ENCODE results near the gene PAPPA2. TPM values are rescaled to one million over a fixed set of nuclear protein-coding genes. Genes with fewer than 3 reads are reported as not detected.
"Not testable (repeated sequence)": the region's sequence is repeated elsewhere in the genome, so short reads cannot be mapped to it uniquely, and the experiment has no call there.

Gene PAPPA2
- total RNA-seq, 1 donor from 2014 or later, result 1.4 TPM

DNA sequence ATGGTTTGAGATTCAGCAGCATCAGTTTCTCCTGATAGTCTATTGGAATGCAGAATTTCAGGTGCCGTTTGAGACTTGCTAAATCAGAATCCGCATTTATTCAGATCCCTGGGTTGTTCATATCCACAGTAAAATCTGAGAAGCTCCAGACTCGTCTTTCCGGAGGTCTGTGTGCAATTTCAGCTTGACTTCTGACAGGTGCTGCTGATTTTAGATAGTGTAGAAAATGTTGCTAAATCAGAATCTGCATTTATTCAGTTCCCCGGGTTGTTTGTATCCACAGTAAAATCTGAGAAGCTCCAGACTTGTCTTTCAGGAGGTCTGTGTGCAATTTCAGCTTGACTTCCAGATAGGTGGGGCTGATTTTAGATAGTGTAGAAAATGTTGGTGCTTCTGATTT, 113.7 kb downstream of the PAPPA2 start:
- no peak for DNase-seq (ENCODE audit: low spot score)
- intact Hi-C loops (cut with DNase I), result loop anchor here (5.0 kb wide), 1 partner anchor 61 kb away; no protein-coding TSS in a partner anchor

DNA sequence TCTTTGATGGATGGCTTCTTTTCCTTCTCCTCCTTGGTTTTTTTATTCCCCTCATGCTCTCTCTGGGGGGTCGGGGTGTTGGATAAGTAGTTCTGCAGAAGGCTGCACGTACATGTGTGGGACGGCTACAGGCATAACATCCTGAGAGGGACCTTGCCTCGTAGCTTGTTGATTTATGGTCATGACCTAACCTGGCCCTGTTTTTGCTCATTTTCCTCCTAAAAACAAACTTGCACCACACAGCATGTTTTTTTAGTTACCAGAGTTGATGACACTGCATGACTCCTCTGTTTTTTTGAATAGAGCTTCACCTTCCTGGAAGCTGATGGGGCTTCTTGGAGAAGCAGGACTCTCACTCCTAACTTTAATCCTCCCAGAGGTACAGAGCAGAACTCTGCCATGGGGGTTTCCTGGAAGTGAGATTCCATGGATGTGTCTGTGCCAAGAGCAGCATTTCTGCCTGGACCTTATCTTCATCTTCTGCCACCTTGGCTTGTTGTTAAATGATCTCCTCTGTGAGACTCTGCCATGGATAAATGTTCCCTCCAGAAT, 114.7 kb downstream of the PAPPA2 start:
- DNase-seq (ENCODE audit: low spot score), result no peak
- intact Hi-C loops (cut with DNase I), result loop anchor here (5.0 kb wide), 1 partner anchor 60 kb away; no protein-coding TSS in a partner anchor

DNA sequence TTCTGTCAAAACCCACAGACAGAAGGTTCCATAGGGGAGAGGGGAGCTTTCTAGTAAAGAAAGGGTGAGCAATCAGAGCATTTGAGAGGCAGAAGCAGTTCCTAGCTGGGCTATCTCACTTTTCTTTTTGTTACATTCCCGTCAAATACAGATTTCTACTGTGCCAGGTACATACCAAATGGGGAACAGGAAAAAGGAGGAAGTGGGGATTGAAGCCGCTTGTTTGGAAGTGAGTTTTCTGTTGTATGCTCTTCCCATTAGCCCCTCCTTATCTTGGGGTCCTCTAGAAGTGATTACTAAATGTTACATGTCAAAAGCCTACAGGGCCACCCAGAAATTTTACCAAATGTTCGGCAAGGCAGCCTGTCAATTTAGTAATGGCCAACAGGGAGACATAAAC, 116.1 kb downstream of the PAPPA2 start:
- DNase-seq (ENCODE audit: low spot score), result no peak
- intact Hi-C loops (cut with DNase I), result loop anchor here (5.0 kb wide), 1 partner anchor 58 kb away; no protein-coding TSS in a partner anchor

DNA sequence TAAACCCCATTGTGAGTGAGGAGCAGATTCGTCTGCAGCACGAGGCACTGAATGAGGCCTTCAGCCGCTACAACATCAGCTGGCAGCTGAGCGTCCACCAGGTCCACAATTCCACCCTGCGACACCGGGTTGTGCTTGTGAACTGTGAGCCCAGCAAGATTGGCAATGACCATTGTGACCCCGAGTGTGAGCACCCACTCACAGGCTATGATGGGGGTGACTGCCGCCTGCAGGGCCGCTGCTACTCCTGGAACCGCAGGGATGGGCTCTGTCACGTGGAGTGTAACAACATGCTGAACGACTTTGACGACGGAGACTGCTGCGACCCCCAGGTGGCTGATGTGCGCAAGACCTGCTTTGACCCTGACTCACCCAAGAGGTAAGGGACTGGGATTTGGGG, 132.2 kb downstream of the PAPPA2 start:
- DNase-seq (ENCODE audit: low spot score), result no peak
- intact Hi-C loops (cut with DNase I), result no loop called here

DNA sequence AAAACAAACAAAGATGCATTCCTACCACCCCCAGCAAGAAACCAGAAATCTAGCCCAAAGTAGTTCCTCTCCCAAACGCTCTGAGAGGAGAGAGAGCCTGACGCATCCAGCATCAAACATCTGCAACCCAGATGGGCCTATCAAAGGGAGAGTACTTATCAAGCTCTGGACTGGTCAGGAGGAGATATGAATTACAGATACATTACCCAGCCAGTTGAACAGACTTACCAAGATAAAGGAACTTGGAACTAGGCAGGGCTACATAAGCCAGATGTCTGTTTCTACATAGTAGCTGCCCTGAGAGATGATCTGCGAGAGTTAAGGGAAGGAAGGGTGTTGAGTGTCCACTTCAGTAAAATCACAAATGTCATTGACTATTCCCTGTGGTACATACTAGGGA, 138.4 kb downstream of the PAPPA2 start:
- no peak for DNase-seq (ENCODE audit: low spot score)
- intact Hi-C loops (cut with DNase I), result no loop called here

DNA sequence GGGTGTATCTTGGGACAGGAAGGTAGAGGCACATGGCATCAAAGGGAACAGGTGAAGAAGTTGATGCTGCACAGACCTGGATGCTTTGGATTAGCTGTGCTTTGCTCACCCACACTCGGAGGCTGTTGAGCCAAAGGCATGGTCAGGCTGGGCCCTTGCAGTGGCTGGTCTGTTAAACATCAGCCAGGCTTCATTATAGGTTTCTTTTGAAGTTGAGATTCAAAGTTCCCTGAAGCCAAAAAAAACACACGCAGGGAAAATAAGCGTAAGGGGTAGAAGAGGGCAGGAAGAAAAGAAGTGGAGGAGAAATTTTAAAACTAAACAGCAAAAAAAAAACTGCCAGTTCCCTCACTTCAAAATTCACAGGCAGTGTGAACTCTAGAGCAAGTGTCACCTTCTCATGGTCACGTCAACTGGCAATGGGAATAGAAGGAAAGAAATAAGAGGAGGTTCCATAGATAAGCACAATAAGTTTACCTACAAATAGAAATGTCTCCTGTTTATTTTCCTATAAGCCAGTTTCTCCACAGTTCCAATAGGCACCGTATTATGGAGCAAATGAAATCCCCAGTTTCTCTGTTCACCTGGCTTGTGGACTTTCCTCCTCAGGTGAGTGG, 139.5 kb downstream of the PAPPA2 start:
- intact Hi-C loops (cut with DNase I), result no loop called here
- no peak for DNase-seq (ENCODE audit: low spot score)

DNA sequence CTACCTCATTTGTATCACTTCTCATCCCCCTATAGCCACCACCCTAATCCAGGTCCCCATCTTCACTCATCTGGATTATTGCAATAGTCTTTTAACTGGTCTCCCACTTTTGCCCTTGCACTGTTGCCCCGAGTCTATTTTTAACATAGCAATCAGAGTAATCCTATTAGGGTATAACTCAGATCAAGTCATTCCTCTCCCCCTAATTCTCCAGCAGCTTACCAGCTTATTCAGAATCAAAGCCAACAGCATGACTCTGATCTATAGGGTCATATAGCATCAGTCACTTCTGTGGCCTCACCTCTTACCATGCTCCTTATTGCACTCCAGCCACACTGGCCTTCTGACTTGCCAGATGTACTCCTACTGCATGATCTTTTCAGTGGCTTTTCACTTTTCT, 140.7 kb downstream of the PAPPA2 start:
- intact Hi-C loops (cut with DNase I), result no loop called here
- no peak for DNase-seq (ENCODE audit: low spot score)

DNA sequence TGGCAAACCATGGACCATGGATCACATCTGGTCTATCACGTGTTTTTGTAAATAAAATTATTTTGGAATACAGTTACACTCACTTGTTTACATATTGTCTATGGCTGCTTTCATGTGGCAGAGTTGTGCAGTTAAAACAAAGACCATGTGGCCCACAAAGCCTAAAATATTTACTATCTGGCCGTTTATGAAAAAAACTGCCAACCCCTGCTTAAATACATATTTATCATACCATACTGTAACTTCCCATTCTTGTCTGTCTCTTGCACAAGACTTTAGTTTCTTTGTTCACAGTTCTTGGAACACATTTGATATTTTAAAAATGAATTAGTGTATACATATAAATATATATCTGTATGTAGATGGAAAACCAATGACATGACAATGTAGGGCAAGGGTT, 141.5 kb downstream of the PAPPA2 start:
- no peak for DNase-seq (ENCODE audit: low spot score)
- intact Hi-C loops (cut with DNase I), result no loop called here

DNA sequence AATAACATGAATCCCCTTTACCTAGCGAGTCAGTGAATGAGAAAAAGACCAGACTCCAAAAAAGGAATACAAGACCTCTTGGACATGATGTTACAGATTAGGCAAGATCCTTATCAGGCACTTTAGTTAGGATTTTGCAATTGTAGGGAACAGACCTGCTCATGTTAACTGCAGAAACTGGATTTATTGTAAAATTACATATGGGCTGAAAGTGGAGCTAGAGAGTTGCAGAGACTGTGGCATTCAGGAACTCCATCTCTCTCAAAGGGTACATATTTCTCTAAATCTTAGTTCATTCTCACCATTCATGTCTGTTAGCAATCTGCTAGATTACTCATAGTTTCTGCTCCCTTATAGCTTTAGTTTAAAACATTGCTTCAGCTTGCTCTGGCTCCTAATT, 142.2 kb downstream of the PAPPA2 start:
- intact Hi-C loops (cut with DNase I), result no loop called here

DNA sequence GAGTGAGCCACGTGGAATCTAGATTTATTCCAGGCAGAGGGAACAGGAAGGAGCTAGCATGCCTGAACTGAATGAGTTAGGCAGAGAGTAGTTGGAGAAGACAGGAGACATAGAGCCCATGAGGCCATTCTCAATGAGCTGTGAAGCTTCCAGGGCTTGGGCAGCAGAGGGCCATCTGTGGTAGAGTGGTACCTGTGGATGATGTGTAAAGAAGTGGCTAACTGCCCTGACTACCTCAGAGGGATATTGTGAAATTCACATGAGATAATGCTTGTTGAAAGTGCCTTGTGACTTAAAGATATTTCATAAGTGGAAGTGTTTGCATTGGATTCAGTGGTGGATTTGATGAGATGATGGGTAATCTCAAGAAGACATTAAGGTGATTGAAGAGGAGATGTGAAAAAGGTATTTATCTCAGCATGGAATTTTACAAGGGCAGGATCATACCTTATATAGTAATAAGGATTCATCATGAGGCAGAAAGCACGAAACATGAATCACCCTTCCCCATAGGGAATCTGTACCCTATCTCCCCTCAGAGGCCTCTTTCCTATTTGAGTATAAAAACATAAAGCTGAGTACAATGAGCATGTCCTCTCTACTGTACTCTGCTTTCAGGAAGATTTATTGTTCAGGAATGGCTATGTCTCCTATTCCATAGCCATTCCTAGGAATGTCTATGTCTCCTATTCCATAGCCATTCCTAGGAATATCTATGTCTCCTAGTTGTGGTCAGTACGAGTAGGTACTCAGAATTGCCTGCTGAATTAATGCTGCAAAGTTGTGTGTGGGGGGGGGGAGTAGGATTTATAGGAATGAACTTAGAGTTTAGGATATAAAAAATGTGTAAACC, 146.8 kb downstream of the PAPPA2 start:
- DNase-seq (ENCODE audit: low spot score), result no peak
- intact Hi-C loops (cut with DNase I), result no loop called here

More for the DNA sequence above, 142.2 kb downstream of the PAPPA2 start:
- no peak for DNase-seq (ENCODE audit: low spot score)

DNA sequence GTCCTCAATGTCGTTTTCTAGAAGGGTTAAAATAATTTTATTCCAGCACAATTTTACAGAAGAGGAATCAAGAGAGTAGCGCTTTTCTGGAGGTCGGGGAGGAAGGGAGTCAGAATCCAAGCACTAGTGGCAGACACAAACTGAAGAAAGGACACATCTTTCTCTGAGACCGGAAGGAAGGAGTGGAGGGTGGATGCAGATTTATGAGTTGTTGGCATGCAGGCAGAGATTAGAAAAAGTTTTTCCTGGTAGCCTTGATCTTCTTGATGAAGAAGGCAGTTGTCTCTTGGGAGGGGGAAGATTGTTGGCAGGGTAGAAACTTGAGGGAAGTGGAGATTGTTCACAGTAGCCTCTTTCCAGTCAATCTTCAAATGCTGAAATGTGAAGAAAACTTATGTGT, 149.8 kb downstream of the PAPPA2 start:
- no peak for DNase-seq (ENCODE audit: low spot score)
- intact Hi-C loops (cut with DNase I), result no loop called here

DNA sequence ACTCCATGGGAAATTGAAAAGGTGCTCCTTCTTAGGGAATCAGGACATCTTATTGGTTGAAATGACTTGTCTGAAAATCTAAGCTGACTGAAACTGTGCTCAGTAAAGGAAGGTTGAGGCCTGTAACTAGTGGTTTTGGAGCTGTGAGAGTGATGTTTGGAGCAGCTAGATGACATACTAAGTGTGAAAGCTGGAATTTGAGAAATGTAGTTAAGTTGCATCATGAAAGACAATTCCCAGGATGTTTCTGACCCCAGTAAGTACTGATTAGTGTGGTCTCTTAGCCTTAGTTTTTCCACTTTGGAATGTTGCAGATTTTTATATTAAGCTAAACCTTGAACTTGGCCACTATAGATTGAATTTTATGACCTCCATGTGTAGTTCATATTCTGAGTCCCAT, 154.9 kb downstream of the PAPPA2 start:
- intact Hi-C loops (cut with DNase I), result no loop called here
- DNase-seq (ENCODE audit: low spot score), result no peak

DNA sequence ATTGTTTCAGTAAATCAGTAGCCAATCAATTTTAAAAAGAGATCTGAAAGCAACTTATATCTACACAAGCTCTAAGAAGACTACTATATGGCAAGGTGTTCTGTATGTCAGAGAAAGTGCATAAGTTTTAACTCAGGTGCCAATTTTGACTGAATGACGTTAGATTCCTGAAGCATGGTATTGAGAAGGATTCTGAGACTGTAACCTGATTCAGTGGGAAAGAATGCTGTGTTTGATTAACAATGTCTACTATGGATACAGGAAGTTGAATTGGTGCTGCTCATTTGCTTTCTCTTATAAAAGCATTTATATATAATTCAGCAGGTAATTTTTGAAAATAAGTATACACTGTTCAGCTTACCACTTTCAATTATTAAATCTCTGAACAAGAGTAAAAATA, 156.3 kb downstream of the PAPPA2 start:
- DNase-seq (ENCODE audit: low spot score), result no peak
- intact Hi-C loops (cut with DNase I), result no loop called here

DNA sequence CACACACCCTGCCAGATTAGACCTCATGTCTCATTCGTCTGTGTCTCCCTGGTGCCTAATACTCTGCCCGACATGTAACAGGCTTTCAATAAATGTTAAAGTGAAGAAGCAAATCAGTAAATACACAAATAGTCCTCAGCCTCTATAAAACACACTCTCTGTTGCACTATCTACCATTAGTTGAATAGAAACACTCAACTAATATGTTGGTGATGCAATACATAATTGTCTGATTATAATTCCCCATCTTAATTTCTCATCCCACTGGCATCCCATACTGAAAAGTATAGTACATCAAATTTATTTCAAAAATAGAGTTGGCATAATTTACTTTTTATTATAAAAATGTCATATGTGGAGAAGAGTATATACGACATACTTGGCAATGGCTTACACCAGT, 162.4 kb downstream of the PAPPA2 start:
- intact Hi-C loops (cut with DNase I), result no loop called here
- no peak for DNase-seq (ENCODE audit: low spot score)

DNA sequence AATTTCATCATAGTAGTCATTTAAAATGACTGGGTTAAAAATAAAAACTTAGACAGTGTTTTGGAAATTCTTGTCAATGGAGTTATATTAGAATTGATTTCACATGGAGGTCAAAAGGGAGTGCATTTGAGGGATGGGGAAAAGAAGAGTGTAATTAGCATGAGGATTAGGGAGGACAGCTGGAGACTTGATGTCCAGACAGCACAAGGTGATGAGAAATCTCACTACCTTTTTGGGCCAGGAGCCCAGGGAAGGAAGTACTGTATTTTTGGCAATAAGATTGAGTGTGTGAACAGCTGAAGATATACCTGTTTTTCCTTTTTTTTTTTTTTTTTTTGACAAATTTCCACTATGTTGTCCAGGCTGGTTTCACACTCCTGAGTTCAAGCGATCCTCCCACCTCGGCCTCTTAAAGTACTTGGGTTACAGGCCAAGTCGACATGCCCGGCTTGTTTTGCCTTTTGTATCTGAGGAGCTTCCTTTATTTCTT, 163.6 kb downstream of the PAPPA2 start:
- intact Hi-C loops (cut with DNase I), result no loop called here

DNA sequence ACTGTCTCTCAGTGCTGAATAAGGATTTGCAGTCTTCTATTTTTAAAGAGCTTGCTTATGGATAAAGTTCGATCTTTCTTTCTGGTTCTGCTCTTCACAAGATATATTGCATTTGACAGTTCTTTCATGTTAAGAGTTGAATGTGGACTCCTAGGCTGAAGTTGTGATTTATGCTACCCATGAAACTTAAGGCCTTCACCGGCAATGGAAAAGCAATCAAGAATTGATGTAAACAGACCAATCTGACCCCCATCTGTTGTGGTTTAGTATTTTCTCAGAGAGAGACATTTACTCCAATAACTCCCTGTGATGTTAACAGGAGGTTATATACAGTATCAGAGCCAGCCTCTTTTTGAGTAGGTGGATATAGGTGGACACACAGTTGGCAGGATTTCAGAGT, 165.8 kb downstream of the PAPPA2 start:
- intact Hi-C loops (cut with DNase I), result no loop called here
- DNase-seq (ENCODE audit: low spot score), result no peak

More for the DNA sequence above, 163.6 kb downstream of the PAPPA2 start:
- no peak for DNase-seq (ENCODE audit: low spot score)

DNA sequence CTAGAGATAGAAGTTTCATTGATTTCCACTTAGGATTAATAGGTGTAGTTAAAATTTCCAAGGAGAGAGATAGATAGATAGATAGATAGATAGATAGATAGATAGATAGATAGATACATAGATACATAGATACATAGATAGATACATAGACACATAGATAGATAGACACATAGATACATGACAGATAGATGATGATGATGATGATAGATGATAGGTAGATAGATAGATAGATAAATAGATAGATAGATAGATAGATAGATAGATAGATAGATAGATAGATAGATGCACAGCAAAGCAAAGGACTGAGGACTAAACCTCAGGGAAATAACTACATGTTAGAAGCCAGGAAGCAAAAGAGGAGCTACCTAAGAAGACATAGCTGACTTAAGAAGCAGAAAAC, 171.8 kb downstream of the PAPPA2 start:
- intact Hi-C loops (cut with DNase I), result loop anchor here (5.0 kb wide), 1 partner anchor 57 kb away; no protein-coding TSS in a partner anchor
- not testable (repeated sequence) for DNase-seq (ENCODE audit: low spot score)

DNA sequence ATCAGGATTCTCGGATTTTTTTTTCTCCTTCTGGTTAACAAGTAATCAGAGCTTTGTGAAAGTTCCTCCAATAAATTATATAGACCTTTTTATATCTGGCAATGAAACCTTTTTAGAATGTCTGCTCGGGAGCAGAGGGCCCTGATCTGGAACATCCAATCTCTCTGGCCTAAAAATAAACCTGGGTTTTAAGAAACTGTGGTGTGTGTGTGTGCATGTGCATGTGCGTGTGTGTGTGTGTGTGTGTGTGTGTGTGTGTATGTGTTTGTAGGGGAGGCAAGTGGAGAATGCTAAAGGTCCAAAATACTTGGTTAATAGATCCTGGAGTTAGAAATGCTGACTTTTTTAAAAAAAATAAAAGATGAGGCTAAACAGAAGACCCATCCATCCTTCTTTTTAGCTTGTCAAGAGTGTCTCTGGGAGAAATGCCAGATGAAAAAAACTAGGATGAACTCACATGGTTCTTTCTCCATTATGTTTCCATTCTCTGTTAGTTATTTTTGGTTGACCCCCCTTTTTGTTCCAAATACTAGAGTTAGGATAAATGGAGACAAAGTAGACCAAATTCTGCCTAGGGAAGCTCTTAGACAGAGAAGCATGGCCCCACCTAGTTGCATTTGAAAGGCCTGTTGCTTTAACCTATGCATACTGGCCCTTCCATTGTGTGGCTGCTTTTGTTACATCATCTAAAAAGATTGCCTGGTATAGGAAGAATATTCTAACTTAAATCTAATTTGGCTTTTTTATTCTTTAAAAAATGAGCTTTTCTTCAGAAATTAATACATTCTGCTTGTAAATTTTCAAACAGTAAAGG, 175.9 kb downstream of the PAPPA2 start:
- intact Hi-C loops (cut with DNase I), result loop anchor here (5.0 kb wide), 1 partner anchor 62 kb away; no protein-coding TSS in a partner anchor
- no peak for DNase-seq (ENCODE audit: low spot score)

DNA sequence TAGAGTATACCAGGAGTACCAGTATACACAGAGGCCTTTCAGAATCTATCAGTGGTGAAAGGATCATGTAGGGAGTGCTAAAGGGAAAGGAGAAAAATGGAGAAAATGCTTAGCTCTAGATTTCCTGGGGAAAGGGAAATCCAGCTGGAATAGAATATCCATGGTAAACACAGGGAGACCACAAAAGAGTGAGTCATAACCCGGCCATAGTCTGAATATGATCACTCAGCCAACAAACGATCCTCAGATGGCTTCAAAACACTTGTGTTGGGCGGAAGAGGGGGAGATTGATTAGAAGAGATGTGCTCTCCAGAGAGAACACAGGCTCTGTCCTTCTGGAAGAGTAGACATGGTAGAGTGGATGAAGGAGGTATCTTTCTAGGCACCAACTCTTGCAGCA, 180.6 kb downstream of the PAPPA2 start:
- DNase-seq (ENCODE audit: low spot score), result no peak
- intact Hi-C loops (cut with DNase I), result no loop called here

DNA sequence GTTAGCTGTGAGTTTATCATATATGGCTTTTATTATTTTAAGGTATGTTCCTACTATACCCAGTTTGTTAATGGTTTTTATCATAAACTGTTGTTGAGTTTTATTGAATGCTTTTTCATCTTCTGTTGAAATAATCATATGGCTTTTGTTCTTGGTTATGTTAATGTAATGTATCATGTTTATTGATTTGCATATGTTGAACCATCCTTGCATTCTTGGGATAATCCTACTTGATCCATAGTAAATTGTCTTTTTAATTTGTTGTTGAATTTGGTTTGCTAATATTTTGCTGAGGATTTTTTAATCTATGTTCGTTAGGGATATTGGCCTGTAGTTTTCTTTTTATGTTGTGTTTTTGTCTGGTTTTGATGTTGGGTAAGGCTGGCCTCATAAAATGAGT, 185.6 kb downstream of the PAPPA2 start:
- intact Hi-C loops (cut with DNase I), result no loop called here
- DNase-seq (ENCODE audit: low spot score), result no peak

All from cardiac septum (tissue), 1 donor.